Measurements from ENCODE around the gene FDXR. TPM values are rescaled to one million over a fixed set of nuclear protein-coding genes. Genes with fewer than 3 reads are reported as not detected.

FDXR gene
- polyA plus RNA-seq, 3 donors = 2.5 to 7.3 (median 6.2) TPM

DNA sequence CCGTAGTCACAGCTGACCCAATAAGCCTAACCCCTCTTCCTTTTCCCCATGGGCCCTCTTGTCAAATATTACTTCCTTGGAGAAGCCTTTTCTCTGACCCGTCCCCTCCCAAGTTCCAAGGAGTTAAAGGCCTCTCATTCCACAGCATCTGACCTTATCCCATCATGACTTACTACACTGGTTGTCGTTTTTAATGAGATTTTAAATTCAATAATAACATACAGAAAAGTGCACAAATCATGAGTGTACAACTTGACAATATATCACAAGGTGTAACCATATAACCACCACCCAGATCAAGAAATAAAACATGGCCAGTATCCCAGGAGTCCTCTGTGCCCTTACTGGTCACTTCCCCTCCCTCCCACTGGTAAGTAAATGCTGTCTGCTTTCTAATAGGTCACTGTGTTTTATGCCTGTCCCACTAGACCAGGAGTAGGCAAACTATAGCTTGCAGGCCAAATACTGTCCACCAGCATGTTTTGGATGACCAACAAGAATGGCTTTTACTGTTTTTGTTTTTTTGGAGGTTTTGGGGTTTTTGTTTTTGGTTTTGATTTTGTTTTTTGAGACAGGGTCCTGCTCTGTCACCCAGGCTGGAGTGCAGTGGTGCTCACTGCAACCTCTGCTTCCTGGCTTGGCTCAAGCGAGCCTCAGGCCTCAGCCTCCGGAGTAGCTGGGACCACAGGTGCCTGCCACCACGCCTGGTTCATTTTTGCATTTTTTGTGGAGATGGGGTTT is 1.2 kb upstream of the FDXR start:
- H3K27me3 Mint-ChIP-seq (ENCODE audit: low read depth in 3 of 3) = peaks cover 2 to 13% (median 5%) of the 10 kb centered on the region in 3 donors
- Histone ChIP-seq H3K9ac (ENCODE audit: insufficient read depth, low read length, poor library complexity, severe bottlenecking) (peak overlapping the region; percentile 83), H3K4me1 (ENCODE audit: control insufficient read depth in 1 of 2, insufficient read depth in 2 of 2, low read length in 2 of 2) (peaks cover 18 to 22% of the 10 kb centered on the region in 2 donors), H4K20me1 (ENCODE audit: insufficient read depth, low read length) (no peaks in the 10 kb centered on the region), H2AFZ (ENCODE audit: insufficient read depth, low read depth, low read length, poor library complexity, severe bottlenecking) (peak overlapping the region; percentile 87), H3K27me3 (ENCODE audit: control insufficient read depth in 2 of 2, insufficient read depth in 2 of 2, low read length in 2 of 2) (no peaks in the 10 kb centered on the region), H3K79me2 (ENCODE audit: insufficient read depth, low read length) (no peaks in the 10 kb centered on the region), H3K9me3 (replicated peaks in 1 of 2; ENCODE audit: control insufficient read depth in 1 of 2, insufficient read depth in 1 of 2, low read length in 2 of 2) (no peaks in the 10 kb centered on the region), H3K4me3 (replicated peaks in 1 of 3; ENCODE audit: low read depth in 2 of 3, low read length in 3 of 3) (peak overlapping the region; percentile 71 to 88 (median 85)), H3K4me2 (replicated peaks; ENCODE audit: extremely low read depth, low read length, poor library complexity, severe bottlenecking) (peak overlapping the region; percentile 99), H3K27ac (ENCODE audit: low read depth in 1 of 2, low read length in 2 of 2) (peak overlapping the region; percentile 70 to 95), H3K36me3 (replicated peaks in 1 of 2; ENCODE audit: control insufficient read depth in 1 of 2, insufficient read depth in 2 of 2, low read length in 2 of 2) (no peaks in the 10 kb centered on the region)
- 100% methylated on average over 1 of the region's 6 CpGs for WGBS (ENCODE audit: insufficient coverage)
- no peak for DNase-seq
- peaks cover 18% of the 10 kb centered on the region for H3K4me1 Mint-ChIP-seq
- peak overlapping the region; percentile 86 to 98 (median 93) for H3K27ac Mint-ChIP-seq
- no peaks in the 10 kb centered on the region for H3K9me3 Mint-ChIP-seq
- H3K36me3 Mint-ChIP-seq = peaks cover 5 to 8% of the 10 kb centered on the region in 2 donors
- intact Hi-C loops (cut with micrococcal nuclease) = loop anchor here in 1 of 2 donors (10.0 kb wide), 1 partner anchor 791 kb away; the partner anchor contains the start of genes RECQL5 and SAP30BP
- TF ChIP-seq, protein P1, sequence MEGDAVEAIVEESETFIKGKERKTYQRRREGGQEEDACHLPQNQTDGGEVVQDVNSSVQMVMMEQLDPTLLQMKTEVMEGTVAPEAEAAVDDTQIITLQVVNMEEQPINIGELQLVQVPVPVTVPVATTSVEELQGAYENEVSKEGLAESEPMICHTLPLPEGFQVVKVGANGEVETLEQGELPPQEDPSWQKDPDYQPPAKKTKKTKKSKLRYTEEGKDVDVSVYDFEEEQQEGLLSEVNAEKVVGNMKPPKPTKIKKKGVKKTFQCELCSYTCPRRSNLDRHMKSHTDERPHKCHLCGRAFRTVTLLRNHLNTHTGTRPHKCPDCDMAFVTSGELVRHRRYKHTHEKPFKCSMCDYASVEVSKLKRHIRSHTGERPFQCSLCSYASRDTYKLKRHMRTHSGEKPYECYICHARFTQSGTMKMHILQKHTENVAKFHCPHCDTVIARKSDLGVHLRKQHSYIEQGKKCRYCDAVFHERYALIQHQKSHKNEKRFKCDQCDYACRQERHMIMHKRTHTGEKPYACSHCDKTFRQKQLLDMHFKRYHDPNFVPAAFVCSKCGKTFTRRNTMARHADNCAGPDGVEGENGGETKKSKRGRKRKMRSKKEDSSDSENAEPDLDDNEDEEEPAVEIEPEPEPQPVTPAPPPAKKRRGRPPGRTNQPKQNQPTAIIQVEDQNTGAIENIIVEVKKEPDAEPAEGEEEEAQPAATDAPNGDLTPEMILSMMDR (IDR thresholded peaks at IDR 0.05) = no peak
- H3K4me3 Mint-ChIP-seq = peak overlapping the region; percentile 81 to 88

DNA sequence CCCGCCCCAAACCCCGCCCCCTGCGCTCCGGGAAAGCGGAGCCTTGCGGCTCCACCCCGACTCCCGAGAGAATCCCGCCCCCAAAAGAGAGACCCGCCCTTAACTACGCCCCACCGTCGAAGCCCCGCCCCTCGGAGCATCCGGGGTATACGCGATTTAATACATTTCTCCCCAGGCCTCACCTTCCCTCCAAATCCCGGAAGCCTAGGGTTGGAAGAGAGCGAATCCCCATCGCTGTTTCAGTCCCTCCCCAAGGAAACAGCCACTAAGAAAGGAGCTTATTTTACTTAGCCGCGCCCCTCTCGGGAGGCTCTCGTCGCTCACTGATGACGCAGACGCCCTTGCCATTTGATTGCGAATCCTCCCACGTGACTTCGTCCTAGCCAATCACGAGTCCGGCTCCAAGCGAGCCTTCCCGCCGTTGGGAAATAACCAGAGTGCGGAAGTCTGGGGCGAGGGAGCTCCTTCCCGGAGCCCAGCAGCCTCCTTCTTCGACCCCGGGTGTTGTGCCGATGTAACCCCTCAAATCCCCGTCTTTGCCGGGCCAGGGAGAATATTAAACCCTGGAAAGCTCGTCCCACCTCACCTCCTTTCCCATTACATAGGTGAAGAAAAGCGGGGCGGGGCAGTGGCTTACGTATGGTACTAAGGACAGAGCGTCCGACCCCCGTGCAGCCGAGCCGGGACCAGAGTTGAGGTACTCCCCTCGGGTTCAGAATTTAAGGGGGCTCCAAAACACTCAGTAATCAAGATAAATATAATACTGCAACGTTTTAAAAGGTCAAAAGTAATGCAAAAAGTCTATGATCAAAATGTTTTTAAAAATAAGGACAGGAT is 461 bp upstream of the FDXR start:
- TF ChIP-seq, protein P1 (IDR thresholded peaks at IDR 0.05) = no peak
- Histone ChIP-seq H2AFZ (ENCODE audit: insufficient read depth, low read depth, low read length, poor library complexity, severe bottlenecking) (peak overlapping the region; percentile 93), H3K27me3 (ENCODE audit: control insufficient read depth in 2 of 2, insufficient read depth in 2 of 2, low read length in 2 of 2) (no peaks in the 10 kb centered on the region), H3K4me1 (ENCODE audit: control insufficient read depth in 1 of 2, insufficient read depth in 2 of 2, low read length in 2 of 2) (peaks cover 18 to 22% of the 10 kb centered on the region in 2 donors), H3K4me2 (replicated peaks; ENCODE audit: extremely low read depth, low read length, poor library complexity, severe bottlenecking) (peak overlapping the region; percentile 99), H3K27ac (ENCODE audit: low read depth in 1 of 2, low read length in 2 of 2) (peak overlapping the region; percentile 70 to 95), H3K4me3 (replicated peaks in 1 of 3; ENCODE audit: low read depth in 2 of 3, low read length in 3 of 3) (peak overlapping the region; percentile 71 to 88 (median 85)), H4K20me1 (ENCODE audit: insufficient read depth, low read length) (no peaks in the 10 kb centered on the region), H3K79me2 (ENCODE audit: insufficient read depth, low read length) (no peaks in the 10 kb centered on the region), H3K9ac (ENCODE audit: insufficient read depth, low read length, poor library complexity, severe bottlenecking) (peak overlapping the region; percentile 83), H3K9me3 (replicated peaks in 1 of 2; ENCODE audit: control insufficient read depth in 1 of 2, insufficient read depth in 1 of 2, low read length in 2 of 2) (no peaks in the 10 kb centered on the region), H3K36me3 (replicated peaks in 1 of 2; ENCODE audit: control insufficient read depth in 1 of 2, insufficient read depth in 2 of 2, low read length in 2 of 2) (no peaks in the 10 kb centered on the region)
- Mint-ChIP-seq H3K36me3 (peaks cover 8 to 9% of the 10 kb centered on the region in 2 donors), H3K27ac (peak overlapping the region; percentile 86 to 98 (median 93)), H3K9me3 (no peaks in the 10 kb centered on the region), H3K27me3 (ENCODE audit: low read depth in 3 of 3) (peaks cover 2 to 20% (median 5%) of the 10 kb centered on the region in 3 donors), H3K4me3 (peak overlapping the region; percentile 81 to 88), H3K4me1 (peaks cover 18% of the 10 kb centered on the region)
- WGBS (ENCODE audit: insufficient coverage) = 0% methylated on average over 25 of the region's 55 CpGs
- intact Hi-C loops (cut with micrococcal nuclease) = loop anchor here in 1 of 2 donors (10.0 kb wide), 1 partner anchor 792 kb away; the partner anchor contains the start of genes RECQL5 and SAP30BP
- peak; percentile 99 to 100 (median 100) for DNase-seq
